A673 (cell line): ENCODE results near the gene PLA2G2A. TPM values are rescaled to one million over a fixed set of nuclear protein-coding genes. Genes with fewer than 3 reads are reported as not detected.

Source experiments
- BruUV-seq: library from RNA; stranded (reverse); fragments of 400-500 nt; replicated peaks from 2 replicates; lab custom pipeline; 2021; lab: Mats Ljungman, UMichigan
- CTCF ChIA-PET: fragments of 300-600 bp; sonication (Branson Sonifier 250); formaldehyde crosslinking; loops from one replicate; lab custom pipeline; 2022; ENCODE audit warnings: antibody characterized with exemption; lab: Charles Lee
- POLR2A ChIA-PET: fragments of 300-600 bp; sonication (Branson Sonifier 250); formaldehyde crosslinking; loops from one replicate; lab custom pipeline; 2022; ENCODE audit warnings: antibody characterized with exemption; ENCODE audit not compliant: low non-redundant PET; lab: Charles Lee
- DNase-seq: peaks from one replicate; pipeline ENCODE4 v3.0.0-alpha.2; 2015; ENCODE audit warnings: low spot score
- H3K27ac ChIP-seq: fragments of 200-600 bp; sonication (generic); 2 replicates; pipeline ENCODE4 v1.5.1; 2016; ENCODE audit warnings: mixed run types, low read depth, mild to moderate bottlenecking, mixed read lengths, antibody characterized with exemption, low read length; ENCODE audit not compliant: poor library complexity, severe bottlenecking
- H3K27me3 ChIP-seq: fragments of 200-600 bp; sonication (generic); replicated peaks from 2 replicates; pipeline ENCODE4 v1.6.1; 2017; ENCODE audit warnings: mixed run types, low read depth, mild to moderate bottlenecking, mixed read lengths, antibody characterized with exemption, low read length; ENCODE audit not compliant: insufficient read depth, poor library complexity
- H3K36me3 ChIP-seq: fragments of 200-600 bp; sonication (generic); 2 replicates; pipeline ENCODE4 v1.6.1; 2016; ENCODE audit warnings: mixed run types, mild to moderate bottlenecking, mixed read lengths, antibody characterized with exemption, low read length; ENCODE audit not compliant: insufficient read depth, poor library complexity, severe bottlenecking
- H3K4me1 ChIP-seq: fragments of 200-600 bp; sonication (generic); 2 replicates; pipeline ENCODE4 v1.6.1; 2017; ENCODE audit warnings: mixed run types, mild to moderate bottlenecking, mixed read lengths, antibody characterized with exemption, low read length; ENCODE audit not compliant: insufficient read depth, poor library complexity, severe bottlenecking
- H3K4me3 ChIP-seq: fragments of 200-600 bp; sonication (generic); 2 replicates; pipeline ENCODE4 v1.5.1; 2016; ENCODE audit warnings: low read depth, mixed run types, mild to moderate bottlenecking, mixed read lengths, low read length; ENCODE audit not compliant: poor library complexity, severe bottlenecking
- H3K9me3 ChIP-seq: fragments of 200-600 bp; sonication (generic); 2 replicates; pipeline ENCODE4 v1.6.1; 2016; ENCODE audit warnings: mixed run types, low read depth, mild to moderate bottlenecking, mixed read lengths, antibody characterized with exemption, low read length; ENCODE audit not compliant: poor library complexity, severe bottlenecking
- CTCF ChIP-seq: fragments of 300-800, 200-600 bp; sonication (generic); conservative IDR thresholded peaks from 2 replicates; pipeline ENCODE4 v1.5.1; 2017; ENCODE audit warnings: low read depth, mild to moderate bottlenecking, antibody characterized with exemption, low read length, moderate library complexity, mixed read lengths
- EZH2 ChIP-seq: fragments of 200-600 bp; sonication (generic); IDR thresholded peaks from 2 replicates; pipeline ENCODE4 v1.6.1; 2017; ENCODE audit warnings: borderline replicate concordance, low read depth, mild to moderate bottlenecking, mixed read lengths, antibody characterized with exemption, low read length; ENCODE audit not compliant: poor library complexity, severe bottlenecking
- intact Hi-C: fragments of 100-400 bp; cut with micrococcal nuclease; formaldehyde crosslinking; loops from one replicate; pipeline ENCODE4 v1.10.0; 2022; ENCODE audit not compliant: unreplicated experiment
- total RNA-seq: library from RNA; stranded (reverse); gene quantifications from 2 replicates; pipeline ENCODE4 v1.2.3, GENCODE V29; 2021

The PLA2G2A gene
- total RNA-seq, 1 experiment from 2014 or later = not detected

DNA sequence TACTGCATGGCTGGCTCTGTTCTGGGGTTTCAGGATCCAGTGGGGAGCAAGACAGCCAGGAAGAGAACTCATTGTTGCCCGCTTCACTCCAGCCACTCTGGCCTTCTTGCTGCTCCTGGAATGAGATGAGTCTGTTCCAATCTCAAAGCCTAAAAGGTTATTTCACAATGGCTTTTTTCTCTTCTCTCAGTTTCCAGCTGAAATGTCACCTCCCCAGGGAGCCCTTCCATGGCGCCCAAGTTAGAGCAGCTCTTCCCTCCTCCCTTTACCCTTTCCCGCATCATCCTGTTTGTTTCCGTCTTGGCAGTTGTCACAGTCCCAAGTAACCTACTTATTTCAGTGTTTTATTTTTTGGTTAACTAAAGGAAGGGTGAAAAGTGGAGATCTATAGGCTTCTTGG lies 15.8 kb downstream of the PLA2G2A start:
- no peaks in the 10 kb centered on the region for H3K9me3 ChIP-seq
- ChIA-PET POLR2A (no interaction called here), CTCF (no interaction called here)
- no TSS peak for BruUV-seq
- DNase-seq = no peak
- no peak overlapping the region for H3K27ac ChIP-seq
- no peak for TF ChIP-seq CTCF
- TF ChIP-seq EZH2 = no peak
- intact Hi-C loops = no loop called here
- no peaks in the 10 kb centered on the region for H3K36me3 ChIP-seq
- H3K4me1 ChIP-seq = no peaks in the 10 kb centered on the region
- H3K27me3 ChIP-seq = peaks cover 20% of the 10 kb centered on the region
- no peak overlapping the region for H3K4me3 ChIP-seq

- H3K27me3 ChIP-seq = peaks cover 19% of the 10 kb centered on the region
- H3K4me3 ChIP-seq = no peak overlapping the region
- no peak overlapping the region for H3K27ac ChIP-seq
- TF ChIP-seq CTCF = no peak
- TF ChIP-seq EZH2 = no peak
- no peaks in the 10 kb centered on the region for H3K9me3 ChIP-seq
- H3K36me3 ChIP-seq = no peaks in the 10 kb centered on the region
- no TSS peak for BruUV-seq
- H3K4me1 ChIP-seq = no peaks in the 10 kb centered on the region
- intact Hi-C loops = no loop called here
- POLR2A ChIA-PET = no interaction called here
- no peak for DNase-seq
- CTCF ChIA-PET = no interaction called here
Observed at GRCh38 chr1:19960591-19960990, 18.8 kb downstream of the PLA2G2A start.

DNA sequence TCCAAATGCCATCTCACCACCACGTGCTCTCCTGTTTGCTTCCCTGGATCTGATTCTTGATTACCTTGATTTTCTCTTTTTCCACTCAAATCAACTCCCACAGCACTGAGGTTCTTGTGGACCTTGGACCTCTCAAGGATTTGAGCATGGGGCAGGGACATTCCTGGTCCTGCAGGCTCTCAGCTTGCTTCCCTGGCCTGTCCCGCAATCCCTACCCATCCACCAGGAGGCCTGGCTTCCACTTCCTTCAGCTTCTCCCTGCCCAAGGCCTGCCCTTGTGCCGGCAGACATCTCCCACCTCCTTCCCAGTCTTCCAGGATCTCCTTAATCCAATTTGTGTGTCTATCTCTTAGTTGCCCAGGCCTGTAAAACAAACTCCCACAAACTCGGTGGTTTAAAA lies 21.6 kb downstream of the PLA2G2A start:
- no peaks in the 10 kb centered on the region for H3K9me3 ChIP-seq
- no peak for TF ChIP-seq CTCF
- no peak for TF ChIP-seq EZH2
- no peak overlapping the region for H3K27ac ChIP-seq
- no TSS peak for BruUV-seq
- no peaks in the 10 kb centered on the region for H3K4me1 ChIP-seq
- DNase-seq = no peak
- ChIA-PET CTCF (no interaction called here), POLR2A (no interaction called here)
- intact Hi-C loops = no loop called here
- H3K4me3 ChIP-seq = no peak overlapping the region
- H3K36me3 ChIP-seq = no peaks in the 10 kb centered on the region
- H3K27me3 ChIP-seq = peaks cover 5% of the 10 kb centered on the region
